B cell (primary cell): ENCODE measurements around the gene COQ8A. TPM values are rescaled to one million over a fixed set of nuclear protein-coding genes. Genes with fewer than 3 reads are reported as not detected.

Source experiments
- ATAC-seq: fragments of 200-7000 bp; cut with Tn5 transposase; one replicate; pipeline ENCODE4 v1.10.0; 2021; ENCODE audit warnings: low read depth, mild to moderate bottlenecking, moderate number of reproducible peaks, moderate library complexity
- CTCF ChIA-PET: fragments of 350-600 bp; sonication (Branson Sonifier 250); formaldehyde crosslinking; loops from one replicate; lab custom pipeline; 2021; ENCODE audit warnings: antibody characterized with exemption, inconsistent platforms; lab: Charles Lee
- POLR2A ChIA-PET: fragments of 350-600 bp; sonication (Branson Sonifier 250); formaldehyde crosslinking; loops from one replicate; lab custom pipeline; 2021; ENCODE audit warnings: antibody characterized with exemption; lab: Charles Lee
- DNase-seq: peaks from one replicate; pipeline ENCODE4 v3.0.0; 2013
- H2AFZ ChIP-seq: 2 replicates; pipeline ENCODE4 v1.6.1; 2012; ENCODE audit warnings: mild to moderate bottlenecking, low read depth, low read length; ENCODE audit not compliant: insufficient read depth, poor library complexity, severe bottlenecking
- H3K27ac ChIP-seq, 2 donors: 1 replicate in 1 of 2; 2 replicates in 1 of 2; pipeline ENCODE4 v1.5.1; 2012 to 2013; ENCODE audit warnings: low read length in 2 of 2, mild to moderate bottlenecking in 2 of 2, moderate library complexity in 1 of 2
- H3K27me3 ChIP-seq, 4 experiments: fragments of 200-600 bp in 1 of 4; sonication (generic) in 1 of 4; replicated peaks in 1 of 4; 1 replicate in 2 of 4; 2 replicates in 2 of 4; pipeline versions ENCODE4 v1.6.1 to v1.7.0; 2013 to 2016; ENCODE audit warnings: low read length in 3 of 4, mild to moderate bottlenecking in 2 of 4, mixed read lengths in 1 of 4, moderate library complexity in 1 of 4; ENCODE audit not compliant: insufficient read depth in 4 of 4, control insufficient read depth in 3 of 4; ENCODE audit errors: control extremely low read depth in 1 of 4
- H3K36me3 ChIP-seq, 2 experiments: replicated peaks in 1 of 2; 1 replicate in 1 of 2; 2 replicates in 1 of 2; pipeline versions ENCODE4 v1.6.1 to v1.7.1; 2013; ENCODE audit warnings: low read length in 1 of 2; ENCODE audit not compliant: insufficient read depth in 2 of 2, control insufficient read depth in 1 of 2; ENCODE audit errors: control extremely low read depth in 1 of 2, extremely low read depth in 1 of 2
- H3K4me1 ChIP-seq, 2 donors: fragments of 200-600 bp in 1 of 2; sonication (generic) in 1 of 2; 1 replicate in 1 of 2; 2 replicates in 1 of 2; pipeline versions ENCODE4 v1.5.1 to v1.6.1; 2013 to 2017; ENCODE audit warnings: low read length in 2 of 2; ENCODE audit not compliant: control insufficient read depth in 2 of 2, insufficient read depth in 2 of 2
- H3K4me2 ChIP-seq: replicated peaks from 2 replicates; pipeline ENCODE3; 2012; ENCODE audit warnings: mild to moderate bottlenecking, low read depth, low read length; ENCODE audit not compliant: poor library complexity, severe bottlenecking
- H3K4me3 ChIP-seq, 5 experiments: fragments of 200-600 bp in 1 of 5; sonication (generic) in 1 of 5; 1 replicate in 3 of 5; 2 replicates in 2 of 5; pipeline versions ENCODE4 v1.5.1 to v1.7.0; 2011 to 2016; ENCODE audit warnings: low read length in 4 of 5, mild to moderate bottlenecking in 4 of 5, low read depth in 2 of 5, control low read depth in 1 of 5, moderate library complexity in 1 of 5; ENCODE audit not compliant: insufficient read depth in 1 of 5; ENCODE audit errors: control extremely low read depth in 1 of 5, extremely low read depth in 1 of 5
- H3K79me2 ChIP-seq: fragments of 200-600 bp; sonication (generic); one replicate; pipeline ENCODE4 v1.6.0; 2016; ENCODE audit warnings: low read length; ENCODE audit not compliant: control insufficient read depth, insufficient read depth
- H3K9ac ChIP-seq: fragments of 200-600 bp; sonication (generic); 2 replicates; pipeline ENCODE4 v1.6.1; 2017; ENCODE audit warnings: mild to moderate bottlenecking, low read length, moderate library complexity
- H3K9me3 ChIP-seq, 3 donors: one replicate each; pipeline versions ENCODE4 v1.6.1 to v1.7.1; 2013; ENCODE audit warnings: low read length in 2 of 3; ENCODE audit not compliant: control insufficient read depth in 2 of 3, insufficient read depth in 1 of 3; ENCODE audit errors: control extremely low read depth in 1 of 3
- H4K20me1 ChIP-seq: 2 replicates; pipeline ENCODE4 v1.6.0; 2012; ENCODE audit warnings: mild to moderate bottlenecking, low read length; ENCODE audit not compliant: insufficient read depth, control insufficient read depth, poor library complexity, severe bottlenecking
- H3K27ac Mint-ChIP-seq: one replicate; pipeline ENCODE4 v1.8.0; 2021; ENCODE audit warnings: mixed read lengths
- H3K27me3 Mint-ChIP-seq: one replicate; pipeline ENCODE4 v1.8.0; 2021; ENCODE audit warnings: mixed read lengths
- H3K4me1 Mint-ChIP-seq: one replicate; pipeline ENCODE4 v1.8.0; 2021; ENCODE audit warnings: mixed read lengths
- H3K4me3 Mint-ChIP-seq: one replicate; pipeline ENCODE4 v1.8.0; 2021; ENCODE audit warnings: mixed read lengths
- H3K9me3 Mint-ChIP-seq: one replicate; pipeline ENCODE4 v1.8.0; 2022; ENCODE audit warnings: mixed read lengths; ENCODE audit not compliant: insufficient read depth
- CTCF ChIP-seq: fragments of 200-600 bp; IDR thresholded peaks from one replicate; pipeline ENCODE4 v1.8.0; 2022; ENCODE audit warnings: antibody characterized with exemption, mild to moderate bottlenecking
- EZH2 ChIP-seq: IDR thresholded peaks from 2 replicates; pipeline ENCODE4 v1.6.1; 2012; ENCODE audit warnings: borderline replicate concordance, low read depth, mild to moderate bottlenecking, moderate library complexity, low read length; ENCODE audit not compliant: insufficient read depth, poor library complexity, severe bottlenecking
- WGBS: methylation state at CpG from one replicate; pipeline ENCODE4 v1.1.5; 2013; ENCODE audit warnings: missing lambda C conversion rate; ENCODE audit not compliant: insufficient coverage; 5-methylcytosine and 5-hydroxymethylcytosine counted together
- intact Hi-C: fragments of 100-400 bp; cut with micrococcal nuclease; formaldehyde crosslinking; loops from one replicate; pipeline ENCODE4 v1.10.0; 2022
- polyA plus RNA-seq: library from polyadenylated mRNA; depleted of rRNA; stranded (reverse); fragments of >200 nt; gene quantifications from 2 replicates; pipeline ENCODE4 v1.2.3, GENCODE V29; 2012
- total RNA-seq, 2 donors: library from RNA; stranded (reverse); fragments of 120-200 nt in 1 of 2; gene quantifications; 1 replicate in 1 of 2; 2 replicates in 1 of 2; pipeline versions ENCODE4 v1.2.3 to v1.2.4, GENCODE V29; 2013 to 2022

The COQ8A gene
- total and polyA plus RNA-seq, 2 donors (not counting 1 experiment from before 2014, with no cell fraction given) = 44.3 to 58.2 TPM

DNA sequence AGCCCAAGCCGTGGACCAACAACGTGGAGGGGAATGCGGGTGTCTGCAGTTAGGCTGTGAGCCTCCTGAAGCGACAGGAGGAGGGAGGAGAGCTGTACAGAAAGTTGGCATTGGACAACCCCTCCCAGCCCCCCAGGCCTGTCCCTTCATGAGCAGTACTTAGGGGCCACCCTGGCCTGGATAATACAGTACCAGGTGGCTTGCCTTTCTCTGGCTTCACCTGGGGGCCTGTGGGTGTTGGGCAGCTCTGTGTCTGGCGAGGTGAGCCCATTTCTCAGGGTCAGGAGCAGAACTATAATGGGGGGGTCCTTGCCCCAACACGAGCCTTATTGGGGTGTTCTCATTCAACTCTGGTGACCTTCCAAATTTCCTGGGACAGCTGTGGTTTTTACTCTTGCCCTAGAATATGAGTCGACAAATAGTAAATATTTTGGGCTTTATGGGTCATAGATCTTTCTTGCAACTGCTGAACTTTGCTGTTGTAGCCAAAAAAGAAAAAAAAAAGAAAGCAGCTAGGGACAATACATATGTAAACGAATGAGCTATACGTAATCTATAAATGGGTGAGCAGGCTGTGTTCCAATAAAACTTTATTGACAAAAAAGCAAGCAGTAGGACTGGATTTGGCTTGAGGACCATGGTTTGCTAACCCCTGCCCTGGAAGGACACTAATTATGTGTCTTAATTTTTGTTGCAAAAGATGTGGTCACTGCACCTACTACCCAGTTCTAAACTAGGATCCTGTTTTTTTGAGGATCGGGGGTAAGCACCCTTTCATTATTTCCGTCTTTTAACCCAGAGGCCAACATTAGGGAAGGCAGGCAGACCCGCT, 11.4 kb downstream of the COQ8A start:
- no peaks in the 10 kb centered on the region for H3K27me3 ChIP-seq
- intact Hi-C loops = no loop called here
- no peak overlapping the region for H3K27ac ChIP-seq
- H3K9me3 Mint-ChIP-seq = no peaks in the 10 kb centered on the region
- H3K27me3 Mint-ChIP-seq = no peaks in the 10 kb centered on the region
- no peak for ATAC-seq
- ChIA-PET CTCF (interaction anchor here (0.8 kb wide), 1 partner anchor 11 kb away, joined by 3 read pairs; the partner anchor contains the start of gene COQ8A), POLR2A (interaction anchor here (2.0 kb wide), 1 partner anchor 12 kb away, joined by 5 read pairs; the partner anchor contains the start of gene COQ8A)
- peaks cover 94% of the 10 kb centered on the region for H3K79me2 ChIP-seq
- peaks cover 0 to 18% (median 7%) of the 10 kb centered on the region in 3 donors for H3K9me3 ChIP-seq
- H3K9ac ChIP-seq = no peak overlapping the region
- no peak overlapping the region for H3K4me3 Mint-ChIP-seq
- no peak overlapping the region for H3K4me2 ChIP-seq
- H3K4me3 ChIP-seq = no peak overlapping the region
- H3K27ac Mint-ChIP-seq = peak overlapping the region; percentile 6
- WGBS = 91% methylated on average over 3 of the region's 12 CpGs
- H3K4me1 Mint-ChIP-seq = peaks cover 38% of the 10 kb centered on the region
- H2AFZ ChIP-seq = no peak overlapping the region
- H3K36me3 ChIP-seq = peaks cover 0 to 7% of the 10 kb centered on the region in 2 experiments
- TF ChIP-seq CTCF (no peak), EZH2 (no peak)
- DNase-seq = no peak
- H3K4me1 ChIP-seq = no peaks in the 10 kb centered on the region
- H4K20me1 ChIP-seq = peaks cover 91% of the 10 kb centered on the region

DNA sequence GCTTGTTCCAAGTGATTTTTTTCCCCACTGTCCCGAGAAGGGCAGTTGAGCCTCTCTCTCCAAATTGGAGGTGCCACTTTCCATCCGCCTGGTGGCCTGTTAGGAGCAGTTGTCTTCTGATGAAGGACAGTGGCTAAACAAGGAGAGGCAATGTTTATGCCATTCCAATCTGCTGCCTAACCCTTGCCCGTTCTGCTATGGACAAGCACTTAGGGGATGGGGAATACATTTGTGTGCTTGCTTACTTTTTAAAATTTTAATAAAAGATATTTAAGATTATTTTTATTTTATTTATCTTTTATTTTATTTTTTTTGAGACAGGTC, 12.0 kb downstream of the COQ8A start:
- no peak overlapping the region for H3K27ac ChIP-seq
- peaks cover 90% of the 10 kb centered on the region for H4K20me1 ChIP-seq
- Mint-ChIP-seq H3K27ac (peak overlapping the region; percentile 6), H3K4me1 (peaks cover 35% of the 10 kb centered on the region), H3K27me3 (no peaks in the 10 kb centered on the region), H3K4me3 (no peak overlapping the region), H3K9me3 (no peaks in the 10 kb centered on the region)
- ChIA-PET CTCF (interaction anchor here (0.8 kb wide), 1 partner anchor 12 kb away, joined by 3 read pairs; the partner anchor contains the start of gene COQ8A), POLR2A (no interaction called here)
- DNase-seq = no peak
- H3K79me2 ChIP-seq = peaks cover 93% of the 10 kb centered on the region
- ATAC-seq = no peak
- 80% methylated on average over 1 of the region's 3 CpGs for WGBS
- no peak for TF ChIP-seq CTCF
- TF ChIP-seq EZH2 = no peak
- intact Hi-C loops = no loop called here
- H3K9me3 ChIP-seq = peaks cover 0 to 18% (median 7%) of the 10 kb centered on the region in 3 donors
- H3K36me3 ChIP-seq = peaks cover 0 to 7% of the 10 kb centered on the region in 2 experiments
- no peak overlapping the region for H3K4me3 ChIP-seq
- H3K27me3 ChIP-seq = no peaks in the 10 kb centered on the region
- no peak overlapping the region for H3K9ac ChIP-seq
- H3K4me1 ChIP-seq = no peaks in the 10 kb centered on the region
- H2AFZ ChIP-seq = no peak overlapping the region
- no peak overlapping the region for H3K4me2 ChIP-seq
